Panc1 (cell line): ENCODE data around the gene STARD4. TPM values are rescaled to one million over a fixed set of nuclear protein-coding genes. Genes with fewer than 3 reads are reported as not detected.

Experiments
- ATAC-seq: fragments of 200-7000 bp; cut with Tn5 transposase; 2 replicates; pipeline ENCODE4 v1.9.1; 2020; ENCODE audit warnings: mild to moderate bottlenecking, moderate library complexity
- BruUV-seq: library from RNA; stranded (reverse); fragments of 400-500 nt; replicated peaks from 2 replicates; lab custom pipeline; 2021; lab: Mats Ljungman, UMichigan
- CTCF ChIA-PET: fragments of 300-600 bp; sonication (Branson Sonifier 250); formaldehyde crosslinking; loops from one replicate; lab custom pipeline; 2022; ENCODE audit warnings: antibody characterized with exemption; lab: Charles Lee
- POLR2A ChIA-PET: fragments of 300-600 bp; sonication (Branson Sonifier 250); formaldehyde crosslinking; loops from one replicate; lab custom pipeline; 2022; ENCODE audit warnings: antibody characterized with exemption; lab: Charles Lee
- DNase-seq: peaks from one replicate; pipeline ENCODE4 v3.0.0-alpha.2; 2010; ENCODE audit warnings: low read depth, low spot score
- H3K27ac ChIP-seq: 2 replicates; pipeline ENCODE4 v1.5.1; 2011; ENCODE audit warnings: mild to moderate bottlenecking, low read length, inconsistent platforms
- H3K27me3 ChIP-seq: fragments of 200-500 bp; sonication (Bioruptor generic); 2 replicates; pipeline ENCODE4 v1.6.0; 2014; ENCODE audit warnings: low read length, inconsistent platforms; ENCODE audit not compliant: control insufficient read depth, insufficient read depth
- H3K36me3 ChIP-seq: fragments of 200-500 bp; sonication (Bioruptor generic); 2 replicates; pipeline ENCODE4 v1.5.1; 2014; ENCODE audit warnings: inconsistent platforms, mild to moderate bottlenecking, low read length, moderate library complexity; ENCODE audit not compliant: control insufficient read depth, insufficient read depth
- H3K4me1 ChIP-seq: 2 replicates; pipeline ENCODE4 v1.5.1; 2011; ENCODE audit warnings: inconsistent platforms, mild to moderate bottlenecking, low read length, moderate library complexity; ENCODE audit not compliant: control insufficient read depth, insufficient read depth
- H3K4me3 ChIP-seq, 2 experiments: 2 replicates each; pipeline ENCODE4 v1.5.1; 2011 to 2012; ENCODE audit warnings: low read depth in 2 of 2, low read length in 2 of 2, mild to moderate bottlenecking in 2 of 2, inconsistent platforms in 1 of 2, moderate library complexity in 1 of 2
- H3K9me3 ChIP-seq: fragments of 200-500 bp; sonication (Bioruptor generic); 2 replicates; pipeline ENCODE4 v1.5.1; 2014; ENCODE audit warnings: low read depth, mild to moderate bottlenecking, inconsistent platforms, low read length, moderate library complexity; ENCODE audit not compliant: control insufficient read depth, insufficient read depth
- POLR2AphosphoS5 ChIP-seq: IDR thresholded peaks from 2 replicates; pipeline ENCODE4 v1.6.1; 2012; ENCODE audit warnings: mild to moderate bottlenecking, low read depth, low read length, moderate library complexity
- SIN3A ChIP-seq: IDR thresholded peaks from 2 replicates; pipeline ENCODE4 v1.6.1; 2012; ENCODE audit warnings: low read depth, mild to moderate bottlenecking, low read length, moderate library complexity, borderline replicate concordance; ENCODE audit not compliant: insufficient read depth
- TCF7L2 ChIP-seq: IDR thresholded peaks from 2 replicates; pipeline ENCODE4 v1.6.1; 2011; ENCODE audit warnings: mild to moderate bottlenecking, low read depth, low read length, inconsistent platforms
- in situ Hi-C: cut with HindIII; loops from 2 replicates; pipeline ENCODE4 v1.10.0; 2016; ENCODE audit warnings: low sequenced_read_pairs, low pct_unique_long_range_greater_than_20kb
- intact Hi-C: fragments of 100-400 bp; cut with micrococcal nuclease; formaldehyde crosslinking; loops from one replicate; pipeline ENCODE4 v1.10.0; 2022; ENCODE audit not compliant: unreplicated experiment
- total RNA-seq: library from RNA; stranded (reverse); gene quantifications from one replicate; pipeline ENCODE4 v1.2.1, GENCODE V29; 2021; ENCODE audit not compliant: unreplicated experiment
- TF ChIP-seq, protein P1 (sequence below), 2 experiments: IDR thresholded peaks; 2 replicates each; pipeline ENCODE4 v1.6.1; 2011 to 2012; ENCODE audit warnings: low read depth in 2 of 2, control low read depth in 1 of 2, low read length in 1 of 2, mild to moderate bottlenecking in 1 of 2, moderate library complexity in 1 of 2; ENCODE audit not compliant: insufficient read depth in 1 of 2
- TF ChIP-seq, protein P2 (sequence below): fragments of 450-650 bp; IDR thresholded peaks from 2 replicates; pipeline ENCODE4 v1.5.1; 2017; ENCODE audit warnings: mild to moderate bottlenecking

The STARD4 gene
- total RNA-seq, 1 experiment from 2014 or later, result 26.0 TPM

DNA sequence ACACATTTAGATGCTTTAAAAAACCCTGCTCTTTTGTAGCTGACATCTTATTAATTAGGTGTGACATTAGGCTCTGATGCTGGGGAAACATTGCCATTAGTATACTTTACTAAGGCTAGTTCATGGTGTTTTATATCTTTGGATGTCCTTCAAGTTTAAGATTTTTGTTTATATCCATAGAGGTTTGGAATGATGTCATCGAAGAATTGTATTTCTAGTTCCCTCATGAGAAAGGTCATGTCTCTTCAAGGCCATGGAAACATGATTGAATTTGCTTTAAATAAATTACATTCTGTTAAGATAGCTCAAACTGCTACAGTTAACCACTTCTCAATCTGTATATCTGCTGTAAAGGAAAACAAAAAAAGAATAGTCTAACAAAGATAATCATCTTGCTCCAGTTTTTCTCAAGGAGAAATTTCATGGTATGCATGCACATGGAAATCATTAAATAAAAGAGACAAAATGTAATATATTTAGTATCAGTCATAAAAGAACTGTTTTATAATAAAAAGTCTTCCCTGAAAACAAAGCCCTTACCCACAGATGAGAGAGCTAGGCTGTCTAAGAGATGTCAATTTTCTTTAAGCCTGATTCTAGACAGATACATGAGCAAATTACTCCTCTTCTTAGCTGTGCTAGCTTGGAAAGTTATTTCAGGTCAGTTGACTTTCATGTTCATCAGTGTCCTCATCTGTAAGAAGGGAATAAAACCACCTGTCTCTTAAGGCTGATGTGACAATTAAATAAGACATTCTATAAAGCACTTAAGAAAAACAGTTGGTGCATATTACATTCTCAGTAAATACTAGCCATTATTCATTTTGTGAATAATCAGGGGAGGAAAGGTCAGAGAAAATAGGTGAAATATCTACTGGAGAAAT is 25.0 kb upstream of the STARD4 start:
- no peak for DNase-seq
- Histone ChIP-seq H3K36me3 (no peaks in the 10 kb centered on the region), H3K9me3 (no peaks in the 10 kb centered on the region), H3K4me3 (no peak overlapping the region), H3K4me1 (no peaks in the 10 kb centered on the region), H3K27me3 (no peaks in the 10 kb centered on the region), H3K27ac (no peak overlapping the region)
- intact Hi-C loops, result no loop called here
- ChIA-PET CTCF (no interaction called here), POLR2A (no interaction called here)
- ATAC-seq, result no peak
- TF ChIP-seq, protein P1, sequence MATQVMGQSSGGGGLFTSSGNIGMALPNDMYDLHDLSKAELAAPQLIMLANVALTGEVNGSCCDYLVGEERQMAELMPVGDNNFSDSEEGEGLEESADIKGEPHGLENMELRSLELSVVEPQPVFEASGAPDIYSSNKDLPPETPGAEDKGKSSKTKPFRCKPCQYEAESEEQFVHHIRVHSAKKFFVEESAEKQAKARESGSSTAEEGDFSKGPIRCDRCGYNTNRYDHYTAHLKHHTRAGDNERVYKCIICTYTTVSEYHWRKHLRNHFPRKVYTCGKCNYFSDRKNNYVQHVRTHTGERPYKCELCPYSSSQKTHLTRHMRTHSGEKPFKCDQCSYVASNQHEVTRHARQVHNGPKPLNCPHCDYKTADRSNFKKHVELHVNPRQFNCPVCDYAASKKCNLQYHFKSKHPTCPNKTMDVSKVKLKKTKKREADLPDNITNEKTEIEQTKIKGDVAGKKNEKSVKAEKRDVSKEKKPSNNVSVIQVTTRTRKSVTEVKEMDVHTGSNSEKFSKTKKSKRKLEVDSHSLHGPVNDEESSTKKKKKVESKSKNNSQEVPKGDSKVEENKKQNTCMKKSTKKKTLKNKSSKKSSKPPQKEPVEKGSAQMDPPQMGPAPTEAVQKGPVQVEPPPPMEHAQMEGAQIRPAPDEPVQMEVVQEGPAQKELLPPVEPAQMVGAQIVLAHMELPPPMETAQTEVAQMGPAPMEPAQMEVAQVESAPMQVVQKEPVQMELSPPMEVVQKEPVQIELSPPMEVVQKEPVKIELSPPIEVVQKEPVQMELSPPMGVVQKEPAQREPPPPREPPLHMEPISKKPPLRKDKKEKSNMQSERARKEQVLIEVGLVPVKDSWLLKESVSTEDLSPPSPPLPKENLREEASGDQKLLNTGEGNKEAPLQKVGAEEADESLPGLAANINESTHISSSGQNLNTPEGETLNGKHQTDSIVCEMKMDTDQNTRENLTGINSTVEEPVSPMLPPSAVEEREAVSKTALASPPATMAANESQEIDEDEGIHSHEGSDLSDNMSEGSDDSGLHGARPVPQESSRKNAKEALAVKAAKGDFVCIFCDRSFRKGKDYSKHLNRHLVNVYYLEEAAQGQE (IDR thresholded peaks at IDR 0.05; ENCODE audit: insufficient read depth in 1 of 2, low read depth in 2 of 2, low read length in 1 of 2), result no peak
- no peak for TF ChIP-seq TCF7L2
- no peak for TF ChIP-seq SIN3A
- TF ChIP-seq, protein P2, sequence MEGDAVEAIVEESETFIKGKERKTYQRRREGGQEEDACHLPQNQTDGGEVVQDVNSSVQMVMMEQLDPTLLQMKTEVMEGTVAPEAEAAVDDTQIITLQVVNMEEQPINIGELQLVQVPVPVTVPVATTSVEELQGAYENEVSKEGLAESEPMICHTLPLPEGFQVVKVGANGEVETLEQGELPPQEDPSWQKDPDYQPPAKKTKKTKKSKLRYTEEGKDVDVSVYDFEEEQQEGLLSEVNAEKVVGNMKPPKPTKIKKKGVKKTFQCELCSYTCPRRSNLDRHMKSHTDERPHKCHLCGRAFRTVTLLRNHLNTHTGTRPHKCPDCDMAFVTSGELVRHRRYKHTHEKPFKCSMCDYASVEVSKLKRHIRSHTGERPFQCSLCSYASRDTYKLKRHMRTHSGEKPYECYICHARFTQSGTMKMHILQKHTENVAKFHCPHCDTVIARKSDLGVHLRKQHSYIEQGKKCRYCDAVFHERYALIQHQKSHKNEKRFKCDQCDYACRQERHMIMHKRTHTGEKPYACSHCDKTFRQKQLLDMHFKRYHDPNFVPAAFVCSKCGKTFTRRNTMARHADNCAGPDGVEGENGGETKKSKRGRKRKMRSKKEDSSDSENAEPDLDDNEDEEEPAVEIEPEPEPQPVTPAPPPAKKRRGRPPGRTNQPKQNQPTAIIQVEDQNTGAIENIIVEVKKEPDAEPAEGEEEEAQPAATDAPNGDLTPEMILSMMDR, result no peak
- TF ChIP-seq POLR2AphosphoS5, result no peak
- BruUV-seq, result no TSS peak
- in situ Hi-C loops, result no loop called here

DNA sequence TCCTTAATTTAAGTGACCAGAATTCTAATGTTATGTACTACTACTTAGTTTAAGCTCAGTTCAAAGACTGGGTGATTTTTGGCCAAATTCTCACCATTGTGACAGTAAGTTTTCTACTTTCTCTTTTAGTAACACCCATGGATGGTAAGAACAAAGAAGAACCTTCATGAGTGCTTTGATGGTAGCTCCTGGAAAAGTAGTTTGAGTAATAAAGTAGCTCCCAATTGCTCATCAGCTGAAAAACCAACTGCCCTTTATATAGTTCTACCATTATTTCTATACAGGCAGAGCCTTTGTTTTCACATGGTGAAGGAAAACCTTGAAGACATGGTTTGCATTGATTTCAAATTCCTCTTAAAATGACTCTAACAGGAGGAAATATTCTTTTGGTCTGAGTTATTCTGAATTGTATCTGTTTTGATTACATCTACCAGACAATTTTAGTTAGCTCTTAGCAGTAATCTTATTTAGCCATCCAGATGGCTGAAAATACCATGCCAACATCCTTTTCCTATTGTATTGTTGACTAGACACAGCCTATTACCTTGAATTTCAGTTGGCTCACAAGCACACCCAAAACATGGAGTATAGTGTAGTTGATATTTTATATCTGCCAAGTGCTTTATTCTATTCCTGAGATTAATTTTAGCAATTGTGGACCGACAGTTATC is 23.7 kb upstream of the STARD4 start:
- H3K36me3 ChIP-seq, result no peaks in the 10 kb centered on the region
- DNase-seq, result no peak
- H3K4me3 ChIP-seq, result no peak overlapping the region
- ATAC-seq, result no peak
- ChIA-PET CTCF (no interaction called here), POLR2A (no interaction called here)
- in situ Hi-C loops (no loop called here), intact Hi-C loops (no loop called here)
- no peaks in the 10 kb centered on the region for H3K4me1 ChIP-seq
- no TSS peak for BruUV-seq
- no peaks in the 10 kb centered on the region for H3K9me3 ChIP-seq
- TF ChIP-seq, protein P2, result no peak
- TF ChIP-seq, protein P1 (IDR thresholded peaks at IDR 0.05; ENCODE audit: insufficient read depth in 1 of 2, low read depth in 2 of 2, low read length in 1 of 2), result no peak
- no peak for TF ChIP-seq TCF7L2
- no peak for TF ChIP-seq POLR2AphosphoS5
- no peak for TF ChIP-seq SIN3A
- H3K27ac ChIP-seq, result no peak overlapping the region
- H3K27me3 ChIP-seq, result no peaks in the 10 kb centered on the region
